ENCODE data around the gene SRPK3. TPM values are rescaled to one million over a fixed set of nuclear protein-coding genes. Genes with fewer than 3 reads are reported as not detected.

Gene SRPK3
- total and polyA plus RNA-seq, 4 donors: 0.05 TPM; not detected in 3

DNA sequence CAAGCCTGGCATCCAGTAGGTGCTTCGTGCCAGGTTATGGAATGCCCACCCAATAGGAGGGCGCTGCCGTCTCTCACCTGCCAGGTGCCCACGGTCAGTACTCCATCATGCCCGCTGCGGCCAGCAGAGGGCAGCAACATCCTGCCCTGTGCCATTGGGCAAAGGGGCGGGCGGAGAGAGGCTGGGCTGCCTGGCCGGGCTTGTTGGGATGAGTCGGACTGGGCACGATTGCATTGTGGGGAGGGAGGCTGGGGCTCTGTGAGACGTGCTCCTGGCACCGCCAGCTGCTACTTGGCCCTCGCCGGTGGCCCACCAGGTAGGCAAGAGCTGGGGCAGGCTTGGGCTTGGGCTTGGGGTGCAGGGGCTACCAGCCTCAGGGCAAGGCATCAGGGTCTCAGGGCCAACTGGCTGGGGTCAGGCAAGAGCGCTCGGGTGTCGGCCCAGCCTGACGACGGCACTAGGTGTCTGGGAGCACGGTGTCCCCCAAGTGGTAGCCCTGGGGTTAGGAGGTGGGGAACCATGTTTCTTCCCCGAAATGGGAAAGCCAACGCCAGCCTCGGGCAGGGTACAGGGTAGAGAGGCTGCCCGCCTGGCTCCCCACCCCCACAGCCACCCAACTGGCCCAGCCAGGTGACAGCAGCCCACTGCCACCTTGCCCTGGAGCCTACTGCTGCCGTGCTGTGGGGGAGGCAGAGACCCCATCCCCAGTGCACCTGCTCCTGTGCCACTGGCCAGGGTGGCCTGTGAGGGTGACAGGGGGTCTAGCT is 16.7 kb upstream of the SRPK3 start, which contains the start of gene PLXNB3:
TSS of gene PLXNB3 (plus strand) at position 261 of the 767 bp plus-strand sequence. CDS start 1,287 bp downstream, outside the sequence.
- DNase-seq (ENCODE audit: low spot score): peak; percentile 73
- no peaks in the 10 kb centered on the region for H3K27me3 ChIP-seq (ENCODE audit: control insufficient read depth in 4 of 4, insufficient read depth in 4 of 4, low read length in 3 of 4)
- peaks cover 0 to 7% (median 0%) of the 10 kb centered on the region in 4 donors for H3K4me1 ChIP-seq (ENCODE audit: control insufficient read depth in 4 of 4, insufficient read depth in 4 of 4, low read length in 3 of 4)
- WGBS: 25% methylated on average over 26 of the region's 26 CpGs
- H3K9ac ChIP-seq (ENCODE audit: low read depth in 1 of 2, low read length in 2 of 2): no peak within 1 kb of the TSS
- H3K4me3 ChIP-seq (ENCODE audit: low read depth in 1 of 3, low read length in 3 of 3): no peak within 1 kb of the TSS
- H3K36me3 ChIP-seq (ENCODE audit: control insufficient read depth in 4 of 4, insufficient read depth in 3 of 4, low read depth in 1 of 4, low read length in 3 of 4): no peaks in the 10 kb centered on the region
- TF ChIP-seq RXRA (IDR thresholded peaks at IDR 0.05): no peak
- TF ChIP-seq HNF4A (conservative IDR thresholded peaks at IDR 0.05): no peak
- TF ChIP-seq, protein P1, sequence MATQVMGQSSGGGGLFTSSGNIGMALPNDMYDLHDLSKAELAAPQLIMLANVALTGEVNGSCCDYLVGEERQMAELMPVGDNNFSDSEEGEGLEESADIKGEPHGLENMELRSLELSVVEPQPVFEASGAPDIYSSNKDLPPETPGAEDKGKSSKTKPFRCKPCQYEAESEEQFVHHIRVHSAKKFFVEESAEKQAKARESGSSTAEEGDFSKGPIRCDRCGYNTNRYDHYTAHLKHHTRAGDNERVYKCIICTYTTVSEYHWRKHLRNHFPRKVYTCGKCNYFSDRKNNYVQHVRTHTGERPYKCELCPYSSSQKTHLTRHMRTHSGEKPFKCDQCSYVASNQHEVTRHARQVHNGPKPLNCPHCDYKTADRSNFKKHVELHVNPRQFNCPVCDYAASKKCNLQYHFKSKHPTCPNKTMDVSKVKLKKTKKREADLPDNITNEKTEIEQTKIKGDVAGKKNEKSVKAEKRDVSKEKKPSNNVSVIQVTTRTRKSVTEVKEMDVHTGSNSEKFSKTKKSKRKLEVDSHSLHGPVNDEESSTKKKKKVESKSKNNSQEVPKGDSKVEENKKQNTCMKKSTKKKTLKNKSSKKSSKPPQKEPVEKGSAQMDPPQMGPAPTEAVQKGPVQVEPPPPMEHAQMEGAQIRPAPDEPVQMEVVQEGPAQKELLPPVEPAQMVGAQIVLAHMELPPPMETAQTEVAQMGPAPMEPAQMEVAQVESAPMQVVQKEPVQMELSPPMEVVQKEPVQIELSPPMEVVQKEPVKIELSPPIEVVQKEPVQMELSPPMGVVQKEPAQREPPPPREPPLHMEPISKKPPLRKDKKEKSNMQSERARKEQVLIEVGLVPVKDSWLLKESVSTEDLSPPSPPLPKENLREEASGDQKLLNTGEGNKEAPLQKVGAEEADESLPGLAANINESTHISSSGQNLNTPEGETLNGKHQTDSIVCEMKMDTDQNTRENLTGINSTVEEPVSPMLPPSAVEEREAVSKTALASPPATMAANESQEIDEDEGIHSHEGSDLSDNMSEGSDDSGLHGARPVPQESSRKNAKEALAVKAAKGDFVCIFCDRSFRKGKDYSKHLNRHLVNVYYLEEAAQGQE (IDR thresholded peaks at IDR 0.05): no peak
- TF ChIP-seq SP1 (IDR thresholded peaks at IDR 0.05): no peak
- peak; percentile 87 to 97 for TF ChIP-seq RAD21 (IDR thresholded peaks at IDR 0.05)
- TF ChIP-seq, protein P2, sequence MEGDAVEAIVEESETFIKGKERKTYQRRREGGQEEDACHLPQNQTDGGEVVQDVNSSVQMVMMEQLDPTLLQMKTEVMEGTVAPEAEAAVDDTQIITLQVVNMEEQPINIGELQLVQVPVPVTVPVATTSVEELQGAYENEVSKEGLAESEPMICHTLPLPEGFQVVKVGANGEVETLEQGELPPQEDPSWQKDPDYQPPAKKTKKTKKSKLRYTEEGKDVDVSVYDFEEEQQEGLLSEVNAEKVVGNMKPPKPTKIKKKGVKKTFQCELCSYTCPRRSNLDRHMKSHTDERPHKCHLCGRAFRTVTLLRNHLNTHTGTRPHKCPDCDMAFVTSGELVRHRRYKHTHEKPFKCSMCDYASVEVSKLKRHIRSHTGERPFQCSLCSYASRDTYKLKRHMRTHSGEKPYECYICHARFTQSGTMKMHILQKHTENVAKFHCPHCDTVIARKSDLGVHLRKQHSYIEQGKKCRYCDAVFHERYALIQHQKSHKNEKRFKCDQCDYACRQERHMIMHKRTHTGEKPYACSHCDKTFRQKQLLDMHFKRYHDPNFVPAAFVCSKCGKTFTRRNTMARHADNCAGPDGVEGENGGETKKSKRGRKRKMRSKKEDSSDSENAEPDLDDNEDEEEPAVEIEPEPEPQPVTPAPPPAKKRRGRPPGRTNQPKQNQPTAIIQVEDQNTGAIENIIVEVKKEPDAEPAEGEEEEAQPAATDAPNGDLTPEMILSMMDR (IDR thresholded peaks at IDR 0.05; ENCODE audit: low read depth, low read length, missing input control): peak; percentile 80
- H3K9me3 ChIP-seq (ENCODE audit: control insufficient read depth in 4 of 4, low read length in 3 of 4): no peaks in the 10 kb centered on the region
- H3K27ac ChIP-seq (ENCODE audit: low read depth in 1 of 2, low read length in 2 of 2): no peak within 1 kb of the TSS

GRCh38 chrX:153764786-153765137 is 16.1 kb upstream of the SRPK3 start:
- WGBS: 79% methylated on average over 7 of the region's 7 CpGs
- H3K27me3 ChIP-seq (ENCODE audit: control insufficient read depth in 4 of 4, insufficient read depth in 4 of 4, low read length in 3 of 4): no peaks in the 10 kb centered on the region
- H3K4me1 ChIP-seq (ENCODE audit: control insufficient read depth in 4 of 4, insufficient read depth in 4 of 4, low read length in 3 of 4): peaks cover 0 to 7% (median 0%) of the 10 kb centered on the region in 4 donors
- H3K9ac ChIP-seq (ENCODE audit: low read depth in 1 of 2, low read length in 2 of 2): no peak overlapping the region
- H3K36me3 ChIP-seq (ENCODE audit: control insufficient read depth in 4 of 4, insufficient read depth in 3 of 4, low read depth in 1 of 4, low read length in 3 of 4): no peaks in the 10 kb centered on the region
- H3K4me3 ChIP-seq (ENCODE audit: low read depth in 1 of 3, low read length in 3 of 3): no peak overlapping the region
- no peak for DNase-seq (ENCODE audit: low spot score)
- no peaks in the 10 kb centered on the region for H3K9me3 ChIP-seq (ENCODE audit: control insufficient read depth in 4 of 4, low read length in 3 of 4)
- no peak overlapping the region for H3K27ac ChIP-seq (ENCODE audit: low read depth in 1 of 2, low read length in 2 of 2)
- TF ChIP-seq TAF1 (conservative IDR thresholded peaks at IDR 0.05) (no peak), FOXA1 (IDR thresholded peaks at IDR 0.05) (no peak), HNF4G (IDR thresholded peaks at IDR 0.05) (no peak), YY1 (IDR thresholded peaks at IDR 0.05) (no peak), JUND (IDR thresholded peaks at IDR 0.05) (no peak), EGR1 (IDR thresholded peaks at IDR 0.05; ENCODE audit: low read depth in 2 of 2) (no peak), GABPA (IDR thresholded peaks at IDR 0.05 in 1 of 2, conservative IDR thresholded peaks at IDR 0.05 in 1 of 2) (no peak), HNF4A (conservative IDR thresholded peaks at IDR 0.05) (no peak), RXRA (IDR thresholded peaks at IDR 0.05) (no peak), FOXA2 (IDR thresholded peaks at IDR 0.05) (no peak), MAX (IDR thresholded peaks at IDR 0.05) (no peak), RAD21 (IDR thresholded peaks at IDR 0.05) (no peak), ZBTB33 (IDR thresholded peaks at IDR 0.05) (no peak), SP1 (IDR thresholded peaks at IDR 0.05) (no peak)
- TF ChIP-seq, protein P3, sequence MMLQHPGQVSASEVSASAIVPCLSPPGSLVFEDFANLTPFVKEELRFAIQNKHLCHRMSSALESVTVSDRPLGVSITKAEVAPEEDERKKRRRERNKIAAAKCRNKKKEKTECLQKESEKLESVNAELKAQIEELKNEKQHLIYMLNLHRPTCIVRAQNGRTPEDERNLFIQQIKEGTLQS (IDR thresholded peaks at IDR 0.05): no peak
- TF ChIP-seq, protein P1 (IDR thresholded peaks at IDR 0.05): no peak

Measured in liver (tissue), 9 donors.